ENCODE data around the gene GABRD.

GRCh38 chr1:1980467-1981141, 38.5 kb upstream of the GABRD start:
- TF ChIP-seq EZH2phosphoT487 (IDR thresholded peaks at IDR 0.05; ENCODE audit: insufficient read depth, low read depth) (no peak), EZH2 (IDR thresholded peaks at IDR 0.05; ENCODE audit: insufficient read depth, poor library complexity, severe bottlenecking) (no peak)
